Activated CD8-positive, alpha-beta memory T cell treated with anti-CD3 and anti-CD28 coated beads for 4 hours (primary cell): Measurements from ENCODE around the gene OR2Y1.
A peak's percentile ranks its signal among the peaks of the same experiment; 100 is the strongest.
"Not testable (repeated sequence)": the region's sequence is repeated elsewhere in the genome, so short reads cannot be mapped to it uniquely, and the experiment has no call there.

ENCODE experiments used
- DNase-seq, 2 donors: peaks; one replicate each; pipeline ENCODE4 v3.0.0-alpha.2; 2020; ENCODE audit warnings: low read depth in 2 of 2

The OR2Y1 gene

DNA sequence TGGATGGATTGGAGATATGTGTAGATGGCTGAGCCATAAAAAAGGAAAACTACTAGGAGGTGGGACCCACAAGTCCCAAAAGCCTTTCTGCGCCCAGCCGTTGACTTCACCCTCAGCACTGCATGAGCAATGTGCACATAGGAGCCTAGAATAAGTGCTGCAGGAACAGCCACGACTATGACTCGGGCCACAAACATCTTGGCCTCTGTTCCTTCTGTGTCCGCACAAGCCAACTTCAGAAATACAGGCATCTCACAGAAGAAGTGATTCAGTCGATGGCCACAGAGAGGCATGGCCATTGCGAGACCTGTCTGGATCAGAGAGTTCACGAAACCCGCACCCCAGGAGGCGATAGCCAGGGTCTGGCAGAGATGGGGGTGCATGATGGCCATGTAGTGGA is 587 bp downstream of the OR2Y1 start:
- DNase-seq = no peak

DNA sequence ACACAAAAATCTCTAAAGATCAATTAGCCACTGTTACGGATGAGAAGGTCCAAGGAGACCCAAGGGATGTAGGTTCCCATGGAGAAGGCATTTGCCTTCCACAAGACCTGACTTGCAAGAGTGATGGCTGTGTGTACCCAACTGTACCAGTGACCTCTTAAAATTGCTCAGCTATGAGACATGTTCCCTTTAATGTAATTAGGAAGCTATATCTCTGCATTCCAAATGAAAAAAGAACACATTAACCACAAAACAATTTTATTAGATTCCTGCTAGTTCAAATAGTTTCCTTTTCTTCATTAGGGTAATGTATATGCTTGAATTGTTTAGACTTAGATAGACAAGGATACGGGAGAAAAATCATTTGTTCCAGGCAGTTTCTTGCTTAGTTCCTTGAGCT is 3.3 kb downstream of the OR2Y1 start:
- no peak for DNase-seq

DNA sequence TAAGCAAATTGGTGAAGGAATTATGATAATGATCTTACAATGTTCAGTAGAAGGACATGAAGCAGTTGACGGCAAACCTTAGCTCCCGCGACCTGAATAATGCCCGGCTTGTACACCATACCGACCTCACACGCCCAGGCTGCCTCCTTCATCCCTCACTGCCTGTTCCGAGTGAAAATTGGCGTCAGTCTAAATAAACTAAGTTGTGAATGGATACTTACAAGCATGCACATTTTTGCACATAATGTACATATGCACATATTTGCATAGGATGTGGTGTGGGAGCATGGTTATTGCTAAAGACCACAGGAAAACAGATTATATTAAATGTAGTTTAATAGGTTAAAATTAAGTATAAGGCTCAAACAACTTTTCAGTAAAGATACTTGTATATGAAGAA is 14.9 kb downstream of the OR2Y1 start:
- DNase-seq = no peak

DNA sequence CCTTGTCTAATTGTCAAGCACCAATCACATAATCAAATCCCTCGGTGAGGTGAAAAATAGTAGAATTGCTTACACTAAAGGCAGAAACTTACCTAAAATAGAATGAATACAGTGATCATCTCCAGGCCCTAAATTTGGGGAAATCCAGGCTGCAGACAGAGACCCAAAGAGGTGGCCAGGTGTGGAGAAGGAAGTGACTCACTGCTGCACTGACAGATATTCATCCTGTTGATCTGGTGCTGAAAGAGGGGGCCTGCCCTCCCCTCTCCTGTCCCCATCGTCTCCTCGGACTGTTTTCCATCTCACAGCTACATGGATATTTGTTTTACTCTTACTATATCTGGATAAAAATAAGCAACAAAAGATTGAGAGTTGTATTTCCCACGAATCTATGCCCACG is 15.9 kb downstream of the OR2Y1 start:
- no peak for DNase-seq

DNA sequence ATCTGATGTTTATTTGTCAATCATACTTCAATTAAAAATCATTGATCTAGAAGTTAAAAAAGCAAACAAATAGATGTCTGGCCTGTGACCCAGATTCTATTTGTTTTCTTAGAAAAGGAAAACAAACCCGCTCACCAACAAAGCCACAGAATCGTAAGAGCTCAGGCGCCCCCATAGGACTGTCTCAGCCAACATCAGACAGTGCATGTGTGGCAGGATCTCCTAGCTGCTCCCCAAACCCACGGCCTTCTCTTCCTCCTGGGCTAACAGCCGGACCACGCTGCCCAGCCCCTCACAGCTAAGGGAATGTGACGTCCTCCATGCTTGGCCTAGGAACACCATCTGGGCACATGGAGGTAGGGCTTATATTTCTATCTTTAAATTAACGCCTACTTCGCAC is 19.4 kb downstream of the OR2Y1 start:
- no peak for DNase-seq

DNA sequence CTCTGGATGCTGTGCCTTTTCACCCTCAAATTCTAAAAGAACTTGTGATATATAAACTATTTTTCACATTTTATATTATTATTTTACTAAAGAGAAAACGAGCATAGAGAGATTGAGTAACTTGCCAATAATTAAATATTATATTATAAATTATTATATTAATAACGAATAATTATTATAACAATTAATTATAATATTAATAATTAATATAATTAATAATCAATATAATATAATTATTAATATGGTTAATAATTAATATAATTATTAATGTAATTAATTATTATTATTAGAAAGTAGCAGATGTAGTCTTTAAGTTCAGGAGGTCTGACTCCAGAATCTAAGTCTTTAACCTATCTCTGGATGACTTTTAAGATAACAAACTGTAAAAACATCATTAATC is 20.1 kb downstream of the OR2Y1 start:
- no peak for DNase-seq

DNA sequence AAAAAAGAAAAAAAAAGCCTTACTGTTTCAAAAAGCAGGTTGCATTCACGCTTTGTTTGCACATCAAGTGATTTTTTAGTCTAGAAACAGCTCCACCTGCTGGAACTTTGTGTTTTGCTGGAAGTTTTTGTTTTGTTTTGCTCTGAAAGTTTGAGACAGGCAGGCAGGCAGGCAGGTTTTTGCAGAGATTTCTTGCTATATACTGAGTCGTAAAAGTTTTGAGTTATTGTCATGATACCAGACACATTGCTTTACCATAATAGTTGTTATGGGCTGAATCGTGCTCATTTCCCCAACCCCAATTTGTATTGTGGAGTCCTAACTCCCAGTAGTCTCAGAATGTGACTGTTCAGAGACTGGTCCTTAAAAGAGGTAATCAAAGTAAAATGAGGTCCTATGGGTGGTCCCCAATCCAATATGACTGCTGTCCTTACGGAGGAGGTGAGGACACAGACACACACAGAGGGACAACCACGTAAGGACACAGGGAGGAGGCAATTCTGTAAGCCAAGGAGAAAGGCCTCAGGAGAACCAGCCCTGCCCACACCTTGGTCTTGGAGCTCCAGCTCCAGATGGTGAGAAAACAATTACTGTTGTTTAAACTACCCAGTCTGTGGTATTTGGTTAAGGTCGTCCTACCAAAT is 20.9 kb downstream of the OR2Y1 start:
- peak in 1 of 2 donors; percentile 17 for DNase-seq

DNA sequence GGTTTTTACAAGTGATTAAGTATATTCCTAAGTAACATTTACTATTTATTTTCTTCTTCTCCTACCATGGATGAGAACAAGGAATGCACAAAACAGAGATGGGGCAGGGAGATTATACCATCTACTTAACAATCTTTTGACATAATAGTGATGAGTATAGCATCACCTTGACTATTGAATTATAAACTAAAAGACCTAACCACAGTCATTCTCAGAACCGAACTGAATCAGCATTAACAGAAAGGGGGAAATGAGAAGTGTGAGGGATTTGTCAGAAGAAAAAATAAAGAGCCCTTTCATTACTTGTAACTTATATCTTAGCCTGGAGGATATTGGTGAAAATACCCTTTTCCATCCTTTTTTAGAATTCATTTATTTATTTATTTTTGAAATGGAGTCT is 21.9 kb downstream of the OR2Y1 start:
- no peak for DNase-seq

DNA sequence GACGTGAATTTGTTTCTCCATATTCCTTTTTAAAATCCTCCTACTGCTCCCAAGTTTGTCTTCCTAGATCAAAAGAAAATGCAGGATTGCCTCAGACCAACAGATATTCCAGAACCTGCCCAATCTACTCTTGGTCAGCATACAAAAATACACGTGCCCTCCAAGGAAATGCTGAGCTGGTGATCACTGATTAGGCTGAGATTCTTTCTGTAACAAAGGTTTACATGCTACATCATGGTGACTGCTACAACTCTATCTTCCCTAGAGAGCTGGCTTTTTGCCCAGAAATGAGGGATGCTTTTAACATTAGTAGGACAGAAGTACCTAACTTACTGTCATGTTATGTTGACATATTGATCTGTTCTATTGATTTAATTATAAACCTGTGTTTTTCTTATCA is 35.5 kb downstream of the OR2Y1 start:
- no peak for DNase-seq

DNA sequence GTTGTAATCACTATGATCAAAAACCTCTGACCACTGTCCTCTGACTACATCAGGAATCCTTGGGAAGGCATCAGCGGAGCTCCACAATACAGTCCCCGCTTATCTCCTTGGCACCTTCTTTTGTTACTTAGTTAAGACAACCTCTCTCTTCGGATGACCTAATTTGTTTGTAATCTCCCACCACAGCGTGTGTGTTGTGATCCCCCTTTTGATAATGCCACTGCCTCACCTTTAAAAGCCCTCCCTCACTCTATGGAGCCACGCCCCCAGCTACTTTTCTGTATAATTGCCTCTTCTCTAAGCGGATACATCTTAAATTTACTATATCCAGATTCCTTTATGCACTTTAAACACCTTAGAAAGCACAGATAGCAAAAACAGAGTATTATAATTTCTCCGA is 35.9 kb downstream of the OR2Y1 start:
- DNase-seq = no peak

DNA sequence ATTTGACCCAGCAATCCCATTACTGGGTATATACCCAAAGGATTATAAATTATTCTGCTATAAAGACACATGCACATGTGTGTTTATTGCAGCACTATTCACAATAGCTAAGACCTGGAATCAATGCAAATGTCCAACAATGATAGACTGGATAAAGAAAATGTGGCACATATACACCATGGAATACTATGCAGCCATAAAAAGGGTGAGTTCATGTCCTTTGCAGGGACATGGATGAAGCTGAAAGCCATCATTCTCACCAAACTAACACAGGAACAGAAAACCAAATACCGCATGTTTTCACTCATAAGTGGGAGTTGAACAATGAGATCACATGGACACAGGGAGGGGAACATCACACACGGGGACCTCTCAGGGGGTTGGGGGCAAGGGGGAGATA is 36.5 kb downstream of the OR2Y1 start:
- not testable (repeated sequence) for DNase-seq

DNA sequence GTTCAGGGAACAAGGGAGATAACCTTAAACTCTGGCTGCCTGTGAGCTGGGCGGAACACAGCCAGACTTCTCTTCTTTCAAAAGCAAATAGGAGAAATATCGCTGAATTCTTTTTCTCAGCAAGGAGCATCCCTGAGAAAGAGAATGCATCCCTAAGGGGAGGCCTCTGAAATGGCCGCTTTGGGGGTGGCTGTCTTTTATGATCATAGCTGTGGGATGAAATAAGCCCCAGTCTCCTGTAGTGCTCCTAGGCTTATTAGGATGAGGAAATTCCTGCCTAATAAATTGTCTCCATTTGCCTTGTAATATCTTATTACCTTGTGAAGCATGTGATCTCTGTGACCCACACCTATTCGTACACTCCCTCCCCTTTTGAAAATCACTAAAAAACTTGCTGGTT is 39.4 kb downstream of the OR2Y1 start:
- not testable (repeated sequence) for DNase-seq

DNA sequence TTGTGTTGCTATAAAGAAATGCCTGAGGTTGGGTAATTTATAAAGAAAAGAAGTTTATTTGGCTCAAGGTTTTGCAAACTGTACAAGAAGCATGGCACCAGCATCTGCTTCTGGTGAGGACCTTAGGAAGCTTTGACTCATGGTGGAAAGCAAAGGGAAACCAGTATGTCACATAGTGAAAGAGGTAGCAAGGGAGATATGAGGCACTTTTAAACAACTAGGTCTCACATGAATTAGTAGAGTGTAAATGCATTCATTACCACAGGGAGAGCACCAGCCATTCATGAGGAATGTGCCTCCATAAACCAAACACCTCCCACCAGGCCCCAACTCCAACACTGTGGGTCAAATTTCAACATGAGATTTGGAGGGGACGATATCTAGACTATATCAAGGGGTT is 40.8 kb downstream of the OR2Y1 start:
- no peak for DNase-seq

DNA sequence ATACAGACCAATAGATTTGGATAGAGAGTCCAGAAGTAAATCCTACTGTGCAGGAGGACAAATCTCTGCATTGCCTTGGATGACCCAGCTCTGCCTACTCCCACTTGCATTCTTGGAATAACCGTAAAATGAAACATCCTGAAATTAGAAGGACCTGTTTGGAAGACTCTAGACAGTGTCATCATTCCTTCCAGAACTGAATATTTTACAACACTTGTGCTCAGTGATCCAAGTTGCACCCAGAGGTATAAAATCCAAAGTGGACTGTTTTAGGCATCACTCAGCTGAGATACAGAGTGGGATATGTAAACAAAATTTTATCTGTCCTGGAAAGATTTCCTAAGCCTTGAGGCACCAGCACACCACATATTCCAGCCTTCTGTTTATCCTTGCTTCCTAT is 43.7 kb downstream of the OR2Y1 start:
- no peak for DNase-seq

DNA sequence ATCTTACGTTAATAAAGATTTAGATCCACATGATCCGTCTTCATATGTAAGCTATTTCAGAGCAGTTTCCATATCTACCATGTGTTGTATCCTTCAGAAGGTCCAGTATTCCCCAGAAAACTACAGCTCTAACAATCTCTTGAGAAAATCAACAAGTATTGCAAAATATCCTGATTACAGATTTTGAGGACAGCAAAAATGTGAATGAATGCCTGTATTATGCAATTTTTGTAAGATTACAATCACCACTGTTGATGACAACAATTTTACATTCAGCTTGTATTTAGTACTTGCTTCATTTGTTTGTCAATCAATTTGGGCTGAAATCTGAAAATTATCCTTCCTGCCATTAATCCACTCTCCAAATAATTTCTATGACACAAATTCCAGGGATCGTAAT is 47.4 kb downstream of the OR2Y1 start:
- DNase-seq = no peak

DNA sequence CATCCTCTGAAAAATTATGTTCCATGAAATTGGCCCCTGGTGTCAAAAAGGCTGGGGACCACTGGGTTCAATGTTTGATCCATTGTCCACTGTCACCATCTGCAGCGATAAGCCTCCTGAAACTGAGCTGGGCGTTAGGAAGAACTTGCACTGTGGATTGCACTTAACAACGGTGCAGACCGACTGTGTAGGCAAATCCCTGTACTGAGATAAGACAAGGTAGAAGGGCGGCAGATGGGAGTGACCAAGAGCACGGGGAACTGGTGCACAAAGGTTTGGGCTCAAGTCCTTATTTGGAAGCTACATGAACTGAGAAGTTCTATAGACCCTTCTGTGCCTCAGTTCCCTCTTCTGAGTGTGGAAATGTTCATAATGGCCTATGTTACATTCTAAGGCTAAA is 48.8 kb downstream of the OR2Y1 start:
- no peak for DNase-seq

DNA sequence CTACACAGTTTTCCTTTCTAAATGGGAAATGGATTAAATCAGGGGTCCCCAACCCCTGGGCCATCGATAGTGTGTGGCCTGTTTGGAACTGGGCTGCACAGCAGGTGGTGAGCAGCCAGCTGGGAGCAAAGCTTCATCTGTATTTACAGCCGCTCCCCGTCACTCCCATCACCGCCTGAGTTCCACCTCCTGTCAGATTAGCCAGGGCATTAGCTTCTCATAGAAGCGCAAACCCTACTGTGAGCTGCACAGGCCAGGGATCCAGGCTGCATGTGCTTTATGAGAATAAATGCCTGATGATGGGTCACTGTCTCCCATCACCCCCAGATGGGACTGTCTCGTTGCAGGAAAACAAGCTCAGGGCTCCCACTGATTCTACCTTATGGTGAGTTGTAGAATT is 49.3 kb downstream of the OR2Y1 start:
- DNase-seq = no peak

DNA sequence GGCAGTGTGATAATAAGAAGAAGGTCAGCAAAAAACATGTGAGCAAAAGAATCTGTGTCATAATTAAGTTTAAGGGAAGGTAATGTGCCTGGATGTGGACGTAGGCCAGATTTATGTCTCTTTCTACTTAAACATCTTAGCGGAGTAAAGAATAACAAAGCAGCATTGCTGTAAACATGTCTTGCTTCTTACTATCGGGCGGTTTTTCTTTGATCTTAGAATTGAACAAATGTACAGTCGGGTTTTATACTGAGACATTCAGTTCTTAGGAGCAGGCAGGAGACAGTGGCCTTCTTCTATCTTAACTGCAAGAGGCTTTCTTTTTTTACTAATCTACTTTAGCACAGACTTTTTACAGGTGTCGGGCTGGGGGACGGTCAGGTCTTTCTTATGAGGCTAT is 50.1 kb downstream of the OR2Y1 start:
- DNase-seq = no peak
